Suprapubic skin (tissue), 4 donors: ENCODE data around the gene DCUN1D4. TPM values are rescaled to one million over a fixed set of nuclear protein-coding genes. Genes with fewer than 3 reads are reported as not detected.

Source experiments
- DNase-seq, 2 donors: peaks; one replicate each; pipeline ENCODE4 v3.0.0-alpha.2; 2019; ENCODE audit warnings: low spot score in 2 of 2
- H3K27ac ChIP-seq: fragments of 200-600 bp; sonication (generic); one replicate; pipeline ENCODE4 v1.5.1; 2019
- H3K27me3 ChIP-seq: fragments of 200-600 bp; sonication (generic); one replicate; pipeline ENCODE4 v1.5.1; 2019
- H3K36me3 ChIP-seq: fragments of 200-600 bp; sonication (generic); one replicate; pipeline ENCODE4 v1.5.1; 2019
- H3K4me1 ChIP-seq: fragments of 200-600 bp; sonication (generic); one replicate; pipeline ENCODE4 v1.5.1; 2019
- H3K4me3 ChIP-seq: fragments of 200-600 bp; sonication (generic); one replicate; pipeline ENCODE4 v1.5.1; 2019; ENCODE audit warnings: mild to moderate bottlenecking
- H3K9me3 ChIP-seq: fragments of 200-600 bp; sonication (generic); one replicate; pipeline ENCODE4 v1.5.1; 2019
- CTCF ChIP-seq, 2 donors: fragments of 200-600 bp in 1 of 2; fragments of 450-650 bp in 1 of 2; sonication (generic) in 1 of 2; IDR thresholded peaks; one replicate each; pipeline ENCODE4 v1.5.1; 2016 to 2019; ENCODE audit warnings: antibody characterized with exemption in 2 of 2, mild to moderate bottlenecking in 1 of 2, moderate library complexity in 1 of 2
- EP300 ChIP-seq: sonication (generic); formaldehyde crosslinking; IDR thresholded peaks from one replicate; pipeline ENCODE4 v1.6.1; 2017; ENCODE audit warnings: antibody characterized with exemption
- POLR2A ChIP-seq, 2 donors: fragments of 450-650 bp; IDR thresholded peaks; one replicate each; pipeline ENCODE4 v1.6.1; 2017; ENCODE audit warnings: antibody characterized with exemption in 2 of 2, mild to moderate bottlenecking in 2 of 2, moderate library complexity in 2 of 2
- POLR2AphosphoS5 ChIP-seq, 3 donors: sonication (generic); formaldehyde crosslinking; IDR thresholded peaks; one replicate each; pipeline ENCODE4 v1.6.1; 2017; ENCODE audit warnings: antibody characterized with exemption in 3 of 3
- WGBS: methylation state at CpG from one replicate; pipeline ENCODE4 v1.1.5; 2018; 5-methylcytosine and 5-hydroxymethylcytosine counted together
- total RNA-seq, 4 donors: library from RNA; depleted of rRNA; stranded (reverse); fragments of >200 nt; gene quantifications; one replicate each; pipeline ENCODE4 v1.1.0, GENCODE V29; 2016

Gene DCUN1D4
- total RNA-seq, 4 donors from 2014 or later: 15.4 to 35.6 (median 20.8) TPM

- Histone ChIP-seq H3K27me3 (no peaks in the 10 kb centered on the region), H3K4me3 (no peak overlapping the region), H3K27ac (no peak overlapping the region), H3K4me1 (no peaks in the 10 kb centered on the region), H3K36me3 (peaks cover 32% of the 10 kb centered on the region), H3K9me3 (no peaks in the 10 kb centered on the region)
- DNase-seq: no peak
- TF ChIP-seq EP300 (no peak), CTCF (IDR thresholded peaks at IDR 0.05) (no peak)
- WGBS: 66% methylated on average over 3 of the region's 3 CpGs
These were observed 64.2 kb downstream of the DCUN1D4 start for GRCh38 chr4:51907006-51907669.

GRCh38 chr4:51909236-51909703 is 66.3 kb downstream of the DCUN1D4 start:
- no peak for TF ChIP-seq EP300
- no peak for TF ChIP-seq POLR2AphosphoS5 (IDR thresholded peaks at IDR 0.05)
- no peak for TF ChIP-seq CTCF (IDR thresholded peaks at IDR 0.05)
- TF ChIP-seq POLR2A (IDR thresholded peaks at IDR 0.05): no peak
- Histone ChIP-seq H3K9me3 (no peaks in the 10 kb centered on the region), H3K27me3 (no peaks in the 10 kb centered on the region), H3K4me3 (no peak overlapping the region), H3K27ac (no peak overlapping the region), H3K4me1 (no peaks in the 10 kb centered on the region), H3K36me3 (peaks cover 46% of the 10 kb centered on the region)
- DNase-seq: no peak
- WGBS: 98% methylated on average over 7 of the region's 7 CpGs

GRCh38 chr4:51918251-51918650 is 75.3 kb downstream of the DCUN1D4 start:
- no peak for TF ChIP-seq CTCF (IDR thresholded peaks at IDR 0.05)
- TF ChIP-seq EP300: no peak
- TF ChIP-seq POLR2A (IDR thresholded peaks at IDR 0.05): no peak

GRCh38 chr4:51923343-51923742 is 80.4 kb downstream of the DCUN1D4 start:
- Histone ChIP-seq H3K4me1 (no peaks in the 10 kb centered on the region), H3K27ac (no peak overlapping the region), H3K27me3 (no peaks in the 10 kb centered on the region), H3K36me3 (no peaks in the 10 kb centered on the region), H3K4me3 (no peak overlapping the region), H3K9me3 (no peaks in the 10 kb centered on the region)
- 83% methylated on average over 2 of the region's 2 CpGs for WGBS
- DNase-seq: no peak
- no peak for TF ChIP-seq POLR2AphosphoS5 (IDR thresholded peaks at IDR 0.05)
- no peak for TF ChIP-seq CTCF (IDR thresholded peaks at IDR 0.05)

More at GRCh38 chr4:51918251-51918650, 75.3 kb downstream of the DCUN1D4 start:
- 91% methylated on average over 6 of the region's 6 CpGs for WGBS
- H3K4me1 ChIP-seq: no peaks in the 10 kb centered on the region
- no peak overlapping the region for H3K4me3 ChIP-seq
- peaks cover 16% of the 10 kb centered on the region for H3K36me3 ChIP-seq
- no peaks in the 10 kb centered on the region for H3K27me3 ChIP-seq
- no peaks in the 10 kb centered on the region for H3K9me3 ChIP-seq
- no peak overlapping the region for H3K27ac ChIP-seq
- no peak for DNase-seq

GRCh38 chr4:51925307-51925706 is 82.4 kb downstream of the DCUN1D4 start:
- Histone ChIP-seq H3K4me1 (no peaks in the 10 kb centered on the region), H3K27ac (no peak overlapping the region), H3K27me3 (no peaks in the 10 kb centered on the region), H3K4me3 (no peak overlapping the region), H3K36me3 (no peaks in the 10 kb centered on the region), H3K9me3 (no peaks in the 10 kb centered on the region)
- no peak for DNase-seq
- TF ChIP-seq CTCF (IDR thresholded peaks at IDR 0.05) (no peak), EP300 (no peak)
